HT-29 (cell line): Measurements from ENCODE around the gene TP53I11. TPM values are rescaled to one million over a fixed set of nuclear protein-coding genes. Genes with fewer than 3 reads are reported as not detected.

ENCODE experiments used
- DNase-seq: peaks from one replicate; pipeline ENCODE4 v3.0.0-alpha.2; 2015; ENCODE audit warnings: low spot score
- total RNA-seq: library from RNA; depleted of rRNA; stranded (reverse); fragments of >200 nt; shearing (Covaris generic); gene quantifications from 2 replicates; pipeline ENCODE4 v1.2.3, GENCODE V29; 2014

The TP53I11 gene
- total RNA-seq, 1 experiment from 2014 or later = 65.5 TPM

- no peak for DNase-seq
These were observed 9.8 kb downstream of the TP53I11 start for GRCh38 chr11:44940835-44941234.

GRCh38 chr11:44940404-44940803 lies 10.3 kb downstream of the TP53I11 start:
- no peak for DNase-seq

- DNase-seq = no peak
These were observed 10.8 kb downstream of the TP53I11 start for GRCh38 chr11:44939673-44940395.

GRCh38 chr11:44938066-44938691 lies 12.5 kb downstream of the TP53I11 start:
- DNase-seq = no peak

GRCh38 chr11:44936951-44937543 lies 13.6 kb downstream of the TP53I11 start:
- no peak for DNase-seq

GRCh38 chr11:44936525-44936924 lies 14.2 kb downstream of the TP53I11 start:
- DNase-seq = peak; percentile 93

- no peak for DNase-seq
These were observed 15.9 kb downstream of the TP53I11 start for GRCh38 chr11:44934735-44935250.

GRCh38 chr11:44934110-44934509 lies 16.6 kb downstream of the TP53I11 start:
- no peak for DNase-seq

GRCh38 chr11:44931466-44931865 lies 19.2 kb downstream of the TP53I11 start:
- DNase-seq = no peak

- DNase-seq = no peak
These were observed 19.9 kb downstream of the TP53I11 start for GRCh38 chr11:44930588-44931302.

GRCh38 chr11:44928816-44929215 lies 21.9 kb downstream of the TP53I11 start:
- DNase-seq = no peak

- DNase-seq = no peak
These were observed 22.5 kb downstream of the TP53I11 start for GRCh38 chr11:44928144-44928543.

GRCh38 chr11:44927174-44927661 lies 23.5 kb downstream of the TP53I11 start:
- DNase-seq = peak; percentile 93

GRCh38 chr11:44926036-44926435 lies 24.6 kb downstream of the TP53I11 start:
- DNase-seq = no peak

- no peak for DNase-seq
These were observed 26.9 kb downstream of the TP53I11 start for GRCh38 chr11:44923806-44924205.

GRCh38 chr11:44923115-44923514 lies 27.6 kb downstream of the TP53I11 start:
- no peak for DNase-seq

- DNase-seq = no peak
These were observed 30.2 kb downstream of the TP53I11 start for GRCh38 chr11:44920451-44920850.

- DNase-seq = no peak
These were observed 32.9 kb downstream of the TP53I11 start for GRCh38 chr11:44917741-44918140.

- no peak for DNase-seq
These were observed 33.8 kb downstream of the TP53I11 start for GRCh38 chr11:44916801-44917385.

GRCh38 chr11:44916331-44916730 lies 34.4 kb downstream of the TP53I11 start:
- no peak for DNase-seq

- no peak for DNase-seq
These were observed 35.1 kb downstream of the TP53I11 start for GRCh38 chr11:44915621-44916020.
